Measurements from ENCODE around the gene TEKT3. TPM values are rescaled to one million over a fixed set of nuclear protein-coding genes. Genes with fewer than 3 reads are reported as not detected.

The TEKT3 gene
- total RNA-seq, 1 experiment from 2014 or later = not detected

GRCh38 chr17:15263680-15264079 lies 77.7 kb downstream of the TEKT3 start:
- no peak overlapping the region for H3K27ac ChIP-seq
- no peak for TF ChIP-seq EZH2 (IDR thresholded peaks at IDR 0.05; ENCODE audit: low read depth)
- H3K27me3 ChIP-seq (ENCODE audit: insufficient read depth, low read depth) = peaks cover 17% of the 10 kb centered on the region; the same call in 1 of the 2 replicates
- ChIA-PET POLR2A (ENCODE audit: unreplicated experiment) (no interaction called here), CTCF (interaction anchor here (0.6 to 1.5 kb wide), 2 partner anchors 240 to 359 kb away, joined by 5 to 7 read pairs; no protein-coding TSS in a partner anchor)
- no peak for DNase-seq
- H2AFZ ChIP-seq = no peak overlapping the region
- no peaks in the 10 kb centered on the region for H3F3A ChIP-seq (ENCODE audit: insufficient read depth, low read depth)
- H3K4me3 ChIP-seq = no peak overlapping the region
- BruUV-seq (replicated peaks) = no TSS peak
- H3K79me2 ChIP-seq (ENCODE audit: low read depth) = no peaks in the 10 kb centered on the region
- no peaks in the 10 kb centered on the region for H3K9me2 ChIP-seq (ENCODE audit: insufficient read depth)
- H3K36me3 ChIP-seq (ENCODE audit: low read depth) = no peaks in the 10 kb centered on the region
- H3K9me3 ChIP-seq (ENCODE audit: insufficient read depth, low read depth) = no peaks in the 10 kb centered on the region
- no peaks in the 10 kb centered on the region for H3K4me1 ChIP-seq (replicated peaks; ENCODE audit: insufficient read depth)
- H3K4me2 ChIP-seq = no peak overlapping the region
- no peaks in the 10 kb centered on the region for H4K20me1 ChIP-seq (ENCODE audit: insufficient read depth)
- intact Hi-C loops (cut with micrococcal nuclease; ENCODE audit: unreplicated experiment) = loop anchor here (10.0 kb wide), 1 partner anchor 391 kb away; no protein-coding TSS in a partner anchor

GRCh38 chr17:15263206-15263579 lies 78.2 kb downstream of the TEKT3 start:
- Histone ChIP-seq H3K4me3 (no peak overlapping the region), H3K36me3 (ENCODE audit: low read depth) (no peaks in the 10 kb centered on the region), H3K4me1 (replicated peaks; ENCODE audit: insufficient read depth) (no peaks in the 10 kb centered on the region), H3K79me2 (ENCODE audit: low read depth) (no peaks in the 10 kb centered on the region), H4K20me1 (ENCODE audit: insufficient read depth) (no peaks in the 10 kb centered on the region), H3K9me3 (ENCODE audit: insufficient read depth, low read depth) (no peaks in the 10 kb centered on the region), H2AFZ (no peak overlapping the region), H3K27ac (no peak overlapping the region), H3K9me2 (ENCODE audit: insufficient read depth) (no peaks in the 10 kb centered on the region), H3F3A (ENCODE audit: insufficient read depth, low read depth) (no peaks in the 10 kb centered on the region), H3K27me3 (ENCODE audit: insufficient read depth, low read depth) (peaks cover 17% of the 10 kb centered on the region; the same call in 1 of the 2 replicates), H3K4me2 (no peak overlapping the region)
- POLR2A ChIA-PET (ENCODE audit: unreplicated experiment) = interaction anchor here (0.5 to 0.6 kb wide), 2 partner anchors 346 to 760 kb away, joined by 5 to 10 read pairs; no protein-coding TSS in a partner anchor
- intact Hi-C loops (cut with micrococcal nuclease; ENCODE audit: unreplicated experiment) = loop anchor here (10.0 kb wide), 1 partner anchor 392 kb away; no protein-coding TSS in a partner anchor
- CTCF ChIA-PET = interaction anchor here (0.6 to 1.5 kb wide), 2 partner anchors 240 to 359 kb away, joined by 5 to 7 read pairs; no protein-coding TSS in a partner anchor
- TF ChIP-seq CTCF (conservative IDR thresholded peaks at IDR 0.05) (no peak), EZH2 (IDR thresholded peaks at IDR 0.05; ENCODE audit: low read depth) (no peak)
- BruUV-seq (replicated peaks) = no TSS peak
- no peak for DNase-seq

GRCh38 chr17:15262291-15263205 lies 78.8 kb downstream of the TEKT3 start:
- no peaks in the 10 kb centered on the region for H3K4me1 ChIP-seq (replicated peaks; ENCODE audit: insufficient read depth)
- no peaks in the 10 kb centered on the region for H3K9me2 ChIP-seq (ENCODE audit: insufficient read depth)
- ChIA-PET CTCF (interaction anchor here (1.5 kb wide), 1 partner anchor 241 kb away, joined by 7 read pairs; no protein-coding TSS in a partner anchor), POLR2A (ENCODE audit: unreplicated experiment) (interaction anchor here (0.5 to 0.6 kb wide), 3 partner anchors 10 to 760 kb away, joined by 4 to 10 read pairs (median 5); no protein-coding TSS in a partner anchor)
- peak in 1 of 2 experiments; percentile 14 for DNase-seq
- no peak overlapping the region for H3K4me3 ChIP-seq
- no peak overlapping the region for H3K4me2 ChIP-seq
- no peaks in the 10 kb centered on the region for H3F3A ChIP-seq (ENCODE audit: insufficient read depth, low read depth)
- H3K9me3 ChIP-seq (ENCODE audit: insufficient read depth, low read depth) = no peaks in the 10 kb centered on the region
- H3K36me3 ChIP-seq (ENCODE audit: low read depth) = no peaks in the 10 kb centered on the region
- no peak overlapping the region for H2AFZ ChIP-seq
- H4K20me1 ChIP-seq (ENCODE audit: insufficient read depth) = no peaks in the 10 kb centered on the region
- H3K27ac ChIP-seq = no peak overlapping the region
- H3K27me3 ChIP-seq (ENCODE audit: insufficient read depth, low read depth) = peaks cover 17% of the 10 kb centered on the region; the same call in 1 of the 2 replicates
- no peak for TF ChIP-seq EZH2 (IDR thresholded peaks at IDR 0.05; ENCODE audit: low read depth)
- no peak for TF ChIP-seq CTCF (conservative IDR thresholded peaks at IDR 0.05)
- no TSS peak for BruUV-seq (replicated peaks)
- no peaks in the 10 kb centered on the region for H3K79me2 ChIP-seq (ENCODE audit: low read depth)
- intact Hi-C loops (cut with micrococcal nuclease; ENCODE audit: unreplicated experiment) = loop anchor here (10.0 kb wide), 1 partner anchor 392 kb away; no protein-coding TSS in a partner anchor
